Endothelial cell of umbilical vein (primary cell): ENCODE data around the gene VCY. TPM values are rescaled to one million over a fixed set of nuclear protein-coding genes. Genes with fewer than 3 reads are reported as not detected.
"Not testable (repeated sequence)": the region's sequence is repeated elsewhere in the genome, so short reads cannot be mapped to it uniquely, and the experiment has no call there.

Experiments used
- Bru-seq: library from RNA; stranded (reverse); fragments of 400-500 nt; gene quantifications from one replicate; lab custom pipeline; 2021; lab: Mats Ljungman, UMichigan
- BruChase-seq, 2 experiments: library from RNA; stranded (reverse); fragments of 400-500 nt; gene quantifications; one replicate each; lab custom pipeline; 2021; lab: Mats Ljungman, UMichigan
- BruUV-seq: library from RNA; stranded (reverse); fragments of 400-500 nt; replicated peaks from 2 replicates; lab custom pipeline; 2021; lab: Mats Ljungman, UMichigan
- CTCF ChIA-PET: fragments of 300-600, 350-600 bp; sonication (Branson Sonifier 250); formaldehyde crosslinking; loops from one replicate; lab custom pipeline; 2021; ENCODE audit warnings: antibody characterized with exemption, inconsistent platforms; lab: Charles Lee
- POLR2A ChIA-PET: fragments of 300-600, 350-600 bp; sonication (Branson Sonifier 250); formaldehyde crosslinking; loops from one replicate; lab custom pipeline; 2021; ENCODE audit warnings: antibody characterized with exemption, inconsistent platforms; lab: Charles Lee
- DNase-seq: peaks from one replicate; pipeline ENCODE4 v3.0.0-alpha.2; 2011; ENCODE audit warnings: low read depth, low spot score
- FAIRE-seq: peaks from 2 replicates; lab custom pipeline; 2011; peaks lifted over from hg19 to GRCh38; lab: Jason Lieb, UNC
- H2AFZ ChIP-seq: 2 replicates; pipeline ENCODE4 v1.6.0; 2012; ENCODE audit warnings: low read depth, low read length, control low read depth, inconsistent platforms
- H3K27ac ChIP-seq: 2 replicates; pipeline ENCODE4 v1.5.1; 2011; ENCODE audit warnings: low read depth, mild to moderate bottlenecking, control low read depth, low read length, moderate library complexity; ENCODE audit not compliant: insufficient read depth
- H3K27me3 ChIP-seq, 2 experiments: 2 replicates each; pipeline versions ENCODE4 v1.6.0 to v1.6.1; 2011; ENCODE audit warnings: low read length in 2 of 2, mixed read lengths in 1 of 2; ENCODE audit not compliant: control insufficient read depth in 2 of 2, insufficient read depth in 2 of 2
- H3K36me3 ChIP-seq, 2 experiments: 2 replicates in 1 of 2; 3 replicates in 1 of 2; pipeline ENCODE4 v1.5.1; 2011; ENCODE audit warnings: low read length in 2 of 2, mild to moderate bottlenecking in 1 of 2, moderate library complexity in 1 of 2; ENCODE audit not compliant: control insufficient read depth in 2 of 2, insufficient read depth in 2 of 2; ENCODE audit errors: extremely low read depth in 1 of 2
- H3K4me1 ChIP-seq: 3 replicates; pipeline ENCODE4 v1.5.1; 2011; ENCODE audit warnings: mild to moderate bottlenecking, low read length; ENCODE audit not compliant: control insufficient read depth, insufficient read depth; ENCODE audit errors: extremely low read depth
- H3K4me2 ChIP-seq: 2 replicates; pipeline ENCODE4 v1.6.1; 2011; ENCODE audit warnings: low read length, control low read depth, mixed read lengths; ENCODE audit not compliant: insufficient read depth
- H3K4me3 ChIP-seq, 3 experiments: fragments of 200-600 bp in 1 of 3; sonication (generic), shearing (Covaris generic) in 1 of 3; replicated peaks in 1 of 3; 2 replicates each; pipeline ENCODE4 v1.5.1; 2011 to 2016; ENCODE audit warnings: control low read depth in 3 of 3, low read length in 3 of 3, mild to moderate bottlenecking in 2 of 3, inconsistent platforms in 1 of 3, low read depth in 1 of 3, moderate library complexity in 1 of 3; ENCODE audit not compliant: insufficient read depth in 1 of 3
- H3K79me2 ChIP-seq: 2 replicates; pipeline ENCODE4 v1.6.0; 2012; ENCODE audit warnings: low read length, inconsistent platforms; ENCODE audit not compliant: control insufficient read depth, insufficient read depth
- H3K9ac ChIP-seq: replicated peaks from 2 replicates; pipeline ENCODE3; 2011; ENCODE audit warnings: low read length, control low read depth; ENCODE audit not compliant: insufficient read depth; ENCODE audit errors: extremely low read depth
- H3K9me1 ChIP-seq: replicated peaks from 3 replicates; pipeline ENCODE4 v1.6.0; 2011; ENCODE audit warnings: mild to moderate bottlenecking, low read length; ENCODE audit not compliant: control insufficient read depth, insufficient read depth; ENCODE audit errors: extremely low read depth
- H3K9me3 ChIP-seq: replicated peaks from 2 replicates; pipeline ENCODE4 v1.5.1; 2012; ENCODE audit warnings: low read length, inconsistent platforms; ENCODE audit not compliant: control insufficient read depth, insufficient read depth
- H4K20me1 ChIP-seq: replicated peaks from 2 replicates; pipeline ENCODE3; 2011; ENCODE audit warnings: mild to moderate bottlenecking, low read length; ENCODE audit not compliant: control insufficient read depth, insufficient read depth; ENCODE audit errors: extremely low read depth
- dilution Hi-C: fragments of 300-500 bp; cut with MboI; formaldehyde crosslinking; loops from one replicate; pipeline ENCODE4 v1.15.0; 2019; ENCODE audit warnings: low sequenced_read_pairs; ENCODE audit not compliant: extremely low pct_ligation_motif_present
- intact Hi-C: fragments of 100-400 bp; cut with micrococcal nuclease; formaldehyde crosslinking; loops from one replicate; pipeline ENCODE4 v1.10.0; 2022
- long read RNA-seq: library from polyadenylated mRNA; stranded (forward); transcript quantifications from one replicate; pipeline ENCODE4 v2.0.0, GENCODE V29; 2021
- polyA minus RNA-seq, 3 experiments: library from RNA; depleted of rRNA, polyadenylated mRNA; stranded (reverse); fragments of >200 nt; gene quantifications; 1 replicate in 1 of 3; 2 replicates in 2 of 3; pipeline ENCODE4 v1.2.3, GENCODE V29; 2011
- polyA plus RNA-seq, 4 experiments: library from polyadenylated mRNA; depleted of rRNA in 3 of 4; stranded (reverse) in 3 of 4; unstranded in 1 of 4; fragments of >200 nt; gene quantifications; 2 replicates each; pipeline versions ENCODE4 v1.2.1 to v1.2.3, GENCODE V29; 2011 to 2012; ENCODE audit warnings: missing spikeins in 1 of 4
- total RNA-seq: library from RNA; stranded (reverse); gene quantifications from 2 replicates; pipeline ENCODE4 v1.2.3, GENCODE V29; 2021

The VCY gene
- total RNA-seq, result not detected in 2 replicates
- not detected in 2 replicates for polyA plus RNA-seq
- polyA plus RNA-seq (2011; cell fraction: cytosol; rRNA removed), result not detected in 2 replicates
- not detected in 2 replicates for polyA plus RNA-seq (2011; cell fraction: nucleus; rRNA removed)
- polyA plus RNA-seq (2012), result not detected in 2 replicates
- not detected in 2 replicates for polyA minus RNA-seq
- not detected for polyA minus RNA-seq (2011; cell fraction: cytosol; rRNA and poly(A)+ RNA removed)
- not detected in 2 replicates for polyA minus RNA-seq (2011; cell fraction: nucleus; rRNA and poly(A)+ RNA removed)
- not detected for Bru-seq, nascent RNA
- not detected for BruChase-seq, experiment 1, labeled RNA remaining after a 6-hour chase
- BruChase-seq, experiment 2, labeled RNA remaining after a 2-hour chase, result not detected
- long read RNA-seq, result 0 reads

GRCh38 chrY:13986373-13986772, at the start of gene VCY:
Gene VCY, minus strand, starts transcription at chrY:13986473. Its CDS starts 33 bp downstream, at chrY:13986440.
- DNase-seq, BruUV-seq, H3K36me3 ChIP-seq, H3K9me3 ChIP-seq, H3K9me1 ChIP-seq, dilution Hi-C loops, H3K79me2 ChIP-seq, H2AFZ ChIP-seq, H3K9ac ChIP-seq, CTCF ChIA-PET, H3K4me3 ChIP-seq, intact Hi-C loops, H3K27ac ChIP-seq, POLR2A ChIA-PET, FAIRE-seq, H4K20me1 ChIP-seq, H3K27me3 ChIP-seq, H3K4me1 ChIP-seq, H3K4me2 ChIP-seq: not testable (repeated sequence)

- H3K27ac ChIP-seq, H3K27me3 ChIP-seq, H3K4me3 ChIP-seq, H2AFZ ChIP-seq, DNase-seq, H3K36me3 ChIP-seq, H3K9ac ChIP-seq, CTCF ChIA-PET, dilution Hi-C loops, POLR2A ChIA-PET, H3K9me3 ChIP-seq, intact Hi-C loops, FAIRE-seq, H4K20me1 ChIP-seq, H3K79me2 ChIP-seq, H3K4me1 ChIP-seq, H3K9me1 ChIP-seq, BruUV-seq, H3K4me2 ChIP-seq: not testable (repeated sequence)
These were observed 44.1 kb upstream of the VCY start for GRCh38 chrY:14030395-14030794.

GRCh38 chrY:14011916-14012315, 25.6 kb upstream of the VCY start:
- BruUV-seq, CTCF ChIA-PET: not testable (repeated sequence)

GRCh38 chrY:13942406-13942805, 43.9 kb downstream of the VCY start:
- DNase-seq, H2AFZ ChIP-seq, H3K27ac ChIP-seq, BruUV-seq, FAIRE-seq, H3K9me3 ChIP-seq, H3K4me2 ChIP-seq, intact Hi-C loops, H3K4me3 ChIP-seq, H3K4me1 ChIP-seq, H4K20me1 ChIP-seq, POLR2A ChIA-PET, H3K79me2 ChIP-seq, H3K9ac ChIP-seq, H3K9me1 ChIP-seq, H3K36me3 ChIP-seq, CTCF ChIA-PET, H3K27me3 ChIP-seq, dilution Hi-C loops: not testable (repeated sequence)

More at GRCh38 chrY:14011916-14012315, 25.6 kb upstream of the VCY start:
- H3K27ac ChIP-seq, H2AFZ ChIP-seq, H4K20me1 ChIP-seq, H3K9me3 ChIP-seq, dilution Hi-C loops, H3K4me1 ChIP-seq, H3K9me1 ChIP-seq, FAIRE-seq, H3K27me3 ChIP-seq, H3K4me3 ChIP-seq, DNase-seq, H3K79me2 ChIP-seq, H3K36me3 ChIP-seq, POLR2A ChIA-PET, intact Hi-C loops, H3K9ac ChIP-seq, H3K4me2 ChIP-seq: not testable (repeated sequence)
